ENCODE results near the gene C1QTNF12. TPM values are rescaled to one million over a fixed set of nuclear protein-coding genes. Genes with fewer than 3 reads are reported as not detected.
A peak's percentile ranks its signal among the peaks of the same experiment; 100 is the strongest.

Gene C1QTNF12
- polyA plus RNA-seq, 1 donor from 2014 or later, result 0.74 TPM

- H3K27me3 ChIP-seq (ENCODE audit: insufficient read depth, low read depth, low read length), result no peaks in the 10 kb centered on the region
- peak within 1 kb of the TSS; percentile 74 for H3K27ac ChIP-seq (ENCODE audit: low read length)
- H3K79me2 ChIP-seq (replicated peaks; ENCODE audit: insufficient read depth, low read length), result peaks cover 24% of the 10 kb centered on the region
- H3K36me3 ChIP-seq (ENCODE audit: insufficient read depth, low read length), result no peaks in the 10 kb centered on the region
- peak; percentile 42 for TF ChIP-seq SMC3 (conservative IDR thresholded peaks at IDR 0.05; ENCODE audit: poor library complexity)
- TF ChIP-seq EZH2 (IDR thresholded peaks at IDR 0.05; ENCODE audit: borderline replicate concordance, insufficient read depth, low read length, poor library complexity, severe bottlenecking), result no peak
- no peak for TF ChIP-seq RAD21 (conservative IDR thresholded peaks at IDR 0.05)
- peak; percentile 73 for TF ChIP-seq POLR2AphosphoS5 (IDR thresholded peaks at IDR 0.05)
- peak; percentile 87 for TF ChIP-seq TAF1 (IDR thresholded peaks at IDR 0.05; ENCODE audit: low read depth)
- TF ChIP-seq EP300 (conservative IDR thresholded peaks at IDR 0.05; ENCODE audit: poor library complexity, severe bottlenecking), result peak; percentile 36
- peak; percentile 76 for TF ChIP-seq MXI1 (conservative IDR thresholded peaks at IDR 0.05; ENCODE audit: poor library complexity, severe bottlenecking)
- peak; percentile 75 for TF ChIP-seq REST (IDR thresholded peaks at IDR 0.05; ENCODE audit: borderline replicate concordance)
- H3F3A ChIP-seq (ENCODE audit: insufficient read depth, low read length, poor library complexity, severe bottlenecking), result no peaks in the 10 kb centered on the region
- H3K4me2 ChIP-seq (ENCODE audit: low read length), result peak within 1 kb of the TSS; percentile 95
- no peaks in the 10 kb centered on the region for H3K9me3 ChIP-seq (ENCODE audit: low read length)
- peak within 1 kb of the TSS; percentile 41 for H2AFZ ChIP-seq (ENCODE audit: low read depth, low read length)
- H3K4me3 ChIP-seq (ENCODE audit: low read length), result peak within 1 kb of the TSS; percentile 94
- H4K20me1 ChIP-seq (ENCODE audit: insufficient read depth), result no peaks in the 10 kb centered on the region
- no peaks in the 10 kb centered on the region for H3K9me2 ChIP-seq (ENCODE audit: insufficient read depth, low read length)
- H3K9ac ChIP-seq (ENCODE audit: low read length), result peak within 1 kb of the TSS; percentile 87
Observed at GRCh38 chr1:1231400-1232207, 14.9 kb downstream of the C1QTNF12 start, which contains the start of gene SDF4. Gene SDF4, minus strand, starts transcription at chr1:1232001. Its CDS starts 3,229 bp downstream, at chr1:1228772.

- H3K4me3 ChIP-seq (ENCODE audit: low read length), result peak overlapping the region; percentile 94
- peak overlapping the region; percentile 87 for H3K9ac ChIP-seq (ENCODE audit: low read length)
- H4K20me1 ChIP-seq (ENCODE audit: insufficient read depth), result no peaks in the 10 kb centered on the region
- H3K27ac ChIP-seq (ENCODE audit: low read length), result peak overlapping the region; percentile 74
- H3F3A ChIP-seq (ENCODE audit: insufficient read depth, low read length, poor library complexity, severe bottlenecking), result no peaks in the 10 kb centered on the region
- H3K9me3 ChIP-seq (ENCODE audit: low read length), result no peaks in the 10 kb centered on the region
- H2AFZ ChIP-seq (ENCODE audit: low read depth, low read length), result peak overlapping the region; percentile 41
- H3K27me3 ChIP-seq (ENCODE audit: insufficient read depth, low read depth, low read length), result no peaks in the 10 kb centered on the region
- no peaks in the 10 kb centered on the region for H3K9me2 ChIP-seq (ENCODE audit: insufficient read depth, low read length)
- TF ChIP-seq CTCF (IDR thresholded peaks at IDR 0.05; ENCODE audit: poor library complexity, severe bottlenecking) (peak; percentile 18), RAD21 (conservative IDR thresholded peaks at IDR 0.05) (no peak), POLR2AphosphoS5 (IDR thresholded peaks at IDR 0.05) (no peak), SMC3 (conservative IDR thresholded peaks at IDR 0.05; ENCODE audit: poor library complexity) (no peak), REST (IDR thresholded peaks at IDR 0.05; ENCODE audit: borderline replicate concordance) (no peak)
- no peaks in the 10 kb centered on the region for H3K36me3 ChIP-seq (ENCODE audit: insufficient read depth, low read length)
- H3K4me2 ChIP-seq (ENCODE audit: low read length), result peak overlapping the region; percentile 95
- H3K79me2 ChIP-seq (replicated peaks; ENCODE audit: insufficient read depth, low read length), result peaks cover 24% of the 10 kb centered on the region
Observed at GRCh38 chr1:1230656-1231399, 15.7 kb downstream of the C1QTNF12 start.

Data from neural cell (in vitro differentiated cells).